Ascending aorta (tissue), 2 donors: ENCODE measurements around the gene PACRGL. TPM values are rescaled to one million over a fixed set of nuclear protein-coding genes. Genes with fewer than 3 reads are reported as not detected.

Experiments used
- DNase-seq, 2 donors: peaks; one replicate each; pipeline ENCODE4 v3.0.0-alpha.2; 2019; ENCODE audit warnings: low spot score in 2 of 2
- H3K27ac ChIP-seq, 2 donors: fragments of 200-600 bp; sonication (generic); one replicate each; pipeline ENCODE4 v1.5.1; 2016 to 2017; ENCODE audit warnings: mild to moderate bottlenecking in 1 of 2
- H3K27me3 ChIP-seq: fragments of 200-600 bp; sonication (generic); one replicate; pipeline ENCODE4 v1.5.1; 2017
- H3K36me3 ChIP-seq, 2 donors: fragments of 200-600 bp; sonication (generic); one replicate each; pipeline ENCODE4 v1.5.1; 2016
- H3K4me1 ChIP-seq, 2 donors: fragments of 200-600 bp; sonication (generic); one replicate each; pipeline ENCODE4 v1.5.1; 2016 to 2017; ENCODE audit warnings: mild to moderate bottlenecking in 1 of 2
- H3K4me3 ChIP-seq, 2 donors: fragments of 200-600 bp; sonication (generic); one replicate each; pipeline ENCODE4 v1.5.1; 2016 to 2017; ENCODE audit warnings: mild to moderate bottlenecking in 1 of 2
- H3K9me3 ChIP-seq, 2 donors: fragments of 200-600 bp; sonication (generic); one replicate each; pipeline ENCODE4 v1.5.1; 2016
- intact Hi-C: fragments of 100-400 bp; cut with DNase I; formaldehyde crosslinking; loops from one replicate; pipeline ENCODE4 v1.15.1; 2023
- total RNA-seq: library from RNA; depleted of rRNA; stranded (reverse); fragments of >200 nt; gene quantifications from one replicate; pipeline ENCODE4 v1.1.0, GENCODE V29; 2016
- TF ChIP-seq, protein P1 (sequence below), 3 experiments: fragments of 200-600 bp in 2 of 3; fragments of 450-650 bp in 1 of 3; sonication (generic) in 2 of 3; IDR thresholded peaks; one replicate each; pipeline ENCODE4 v1.5.1; 2016 to 2019; ENCODE audit warnings: antibody characterized with exemption in 3 of 3, mild to moderate bottlenecking in 1 of 3, moderate library complexity in 1 of 3

Gene PACRGL
- total RNA-seq, 1 donor from 2014 or later: 18.3 TPM

DNA sequence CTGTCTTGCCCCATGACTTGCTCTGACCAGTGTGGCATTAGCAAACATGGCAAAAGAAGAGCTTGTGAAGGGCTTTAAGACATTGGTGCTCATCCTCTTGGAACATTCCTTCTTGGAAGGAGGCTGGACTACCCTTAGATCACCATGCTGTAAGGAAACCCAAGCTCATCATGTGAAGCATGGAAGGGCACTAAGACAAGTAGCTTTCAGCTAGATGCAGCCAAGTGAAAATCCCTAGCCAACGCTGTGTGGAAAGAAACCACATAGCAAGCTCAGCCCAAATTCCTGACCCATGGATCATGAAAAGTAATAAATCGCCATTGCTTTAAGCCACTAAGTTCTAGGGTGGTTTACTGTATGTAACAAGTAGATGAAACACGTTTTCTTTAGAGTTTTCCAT, 12.4 kb upstream of the PACRGL start:
- Histone ChIP-seq H3K4me3 (no peak overlapping the region), H3K4me1 (no peaks in the 10 kb centered on the region), H3K27ac (no peak overlapping the region), H3K27me3 (no peaks in the 10 kb centered on the region), H3K36me3 (no peaks in the 10 kb centered on the region), H3K9me3 (no peaks in the 10 kb centered on the region)
- no peak for DNase-seq
- intact Hi-C loops: loop anchor here (5.0 to 10.0 kb wide), 2 partner anchors 266 to 2003 kb away; no protein-coding TSS in a partner anchor
- TF ChIP-seq, protein P1, sequence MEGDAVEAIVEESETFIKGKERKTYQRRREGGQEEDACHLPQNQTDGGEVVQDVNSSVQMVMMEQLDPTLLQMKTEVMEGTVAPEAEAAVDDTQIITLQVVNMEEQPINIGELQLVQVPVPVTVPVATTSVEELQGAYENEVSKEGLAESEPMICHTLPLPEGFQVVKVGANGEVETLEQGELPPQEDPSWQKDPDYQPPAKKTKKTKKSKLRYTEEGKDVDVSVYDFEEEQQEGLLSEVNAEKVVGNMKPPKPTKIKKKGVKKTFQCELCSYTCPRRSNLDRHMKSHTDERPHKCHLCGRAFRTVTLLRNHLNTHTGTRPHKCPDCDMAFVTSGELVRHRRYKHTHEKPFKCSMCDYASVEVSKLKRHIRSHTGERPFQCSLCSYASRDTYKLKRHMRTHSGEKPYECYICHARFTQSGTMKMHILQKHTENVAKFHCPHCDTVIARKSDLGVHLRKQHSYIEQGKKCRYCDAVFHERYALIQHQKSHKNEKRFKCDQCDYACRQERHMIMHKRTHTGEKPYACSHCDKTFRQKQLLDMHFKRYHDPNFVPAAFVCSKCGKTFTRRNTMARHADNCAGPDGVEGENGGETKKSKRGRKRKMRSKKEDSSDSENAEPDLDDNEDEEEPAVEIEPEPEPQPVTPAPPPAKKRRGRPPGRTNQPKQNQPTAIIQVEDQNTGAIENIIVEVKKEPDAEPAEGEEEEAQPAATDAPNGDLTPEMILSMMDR (IDR thresholded peaks at IDR 0.05): no peak

DNA sequence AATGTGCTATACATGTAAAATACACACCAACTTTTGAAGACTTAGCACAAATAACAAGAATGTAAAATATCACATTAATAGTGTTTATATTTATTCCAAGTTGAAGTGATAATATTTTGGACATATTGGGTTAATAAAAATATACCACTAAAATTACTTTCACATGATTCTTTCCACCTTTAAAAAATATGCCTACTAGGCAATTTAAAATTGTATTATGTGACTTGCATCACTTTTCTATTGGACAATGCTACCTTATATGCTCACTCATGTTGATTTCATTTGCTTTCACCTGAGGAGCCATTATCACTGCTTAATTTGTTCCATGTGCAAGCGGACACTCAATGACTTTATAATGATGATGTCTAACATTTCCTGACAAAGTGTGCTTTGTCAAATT, 3.4 kb upstream of the PACRGL start:
- intact Hi-C loops: no loop called here
- DNase-seq: no peak
- no peak overlapping the region for H3K27ac ChIP-seq
- H3K9me3 ChIP-seq: no peaks in the 10 kb centered on the region
- H3K36me3 ChIP-seq: no peaks in the 10 kb centered on the region
- TF ChIP-seq, protein P1 (IDR thresholded peaks at IDR 0.05): no peak
- H3K27me3 ChIP-seq: no peaks in the 10 kb centered on the region
- peaks cover 0 to 4% of the 10 kb centered on the region in 2 donors for H3K4me1 ChIP-seq
- no peak overlapping the region for H3K4me3 ChIP-seq

DNA sequence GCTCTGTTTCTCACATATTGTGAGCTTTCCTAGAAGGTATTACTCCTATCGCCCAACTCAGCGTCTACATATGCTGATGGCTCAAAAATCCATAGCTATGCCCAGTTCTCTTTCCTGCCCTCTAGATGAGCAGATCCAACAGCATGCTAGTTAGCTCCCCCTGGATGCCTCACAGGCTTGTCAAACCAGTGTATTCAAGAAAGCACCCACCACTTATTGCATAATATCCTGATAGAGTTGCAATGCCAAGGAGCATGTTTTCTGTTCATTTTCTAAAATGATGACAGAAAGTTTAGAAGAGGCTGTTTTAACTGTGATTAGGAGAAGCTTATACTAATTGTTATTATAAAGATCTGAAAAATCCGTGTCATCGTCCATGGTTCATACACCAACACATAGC, 1.9 kb upstream of the PACRGL start:
- Histone ChIP-seq H3K4me3 (no peak overlapping the region), H3K4me1 (peaks cover 0 to 4% of the 10 kb centered on the region in 2 donors), H3K9me3 (no peaks in the 10 kb centered on the region), H3K27ac (no peak overlapping the region), H3K36me3 (no peaks in the 10 kb centered on the region), H3K27me3 (no peaks in the 10 kb centered on the region)
- TF ChIP-seq, protein P1 (IDR thresholded peaks at IDR 0.05): no peak
- DNase-seq: no peak
- intact Hi-C loops: no loop called here

DNA sequence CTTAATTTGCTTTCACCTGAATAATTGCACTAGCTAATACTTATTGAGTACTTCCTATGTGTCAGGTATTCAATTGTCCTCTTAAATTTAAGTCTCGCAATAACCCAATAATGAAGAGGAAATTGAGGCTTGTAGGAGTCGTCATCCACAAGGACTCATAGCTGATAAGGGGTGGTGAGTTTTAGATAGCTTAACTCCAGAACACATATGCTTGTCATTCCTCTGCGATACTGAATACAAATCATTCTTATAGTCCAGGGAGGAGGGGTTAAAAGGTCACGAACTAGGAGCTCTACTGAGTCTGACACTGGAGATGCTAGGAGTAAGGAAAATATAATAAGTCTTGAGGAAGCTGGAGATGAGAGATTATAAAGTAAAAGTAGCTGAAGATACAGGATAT, 1.4 kb upstream of the PACRGL start:
- DNase-seq: no peak
- no peak overlapping the region for H3K27ac ChIP-seq
- no peaks in the 10 kb centered on the region for H3K36me3 ChIP-seq
- H3K4me1 ChIP-seq: peaks cover 0 to 4% of the 10 kb centered on the region in 2 donors
- no peaks in the 10 kb centered on the region for H3K9me3 ChIP-seq
- H3K27me3 ChIP-seq: no peaks in the 10 kb centered on the region
- intact Hi-C loops: no loop called here
- no peak overlapping the region for H3K4me3 ChIP-seq
- TF ChIP-seq, protein P1 (IDR thresholded peaks at IDR 0.05): no peak

DNA sequence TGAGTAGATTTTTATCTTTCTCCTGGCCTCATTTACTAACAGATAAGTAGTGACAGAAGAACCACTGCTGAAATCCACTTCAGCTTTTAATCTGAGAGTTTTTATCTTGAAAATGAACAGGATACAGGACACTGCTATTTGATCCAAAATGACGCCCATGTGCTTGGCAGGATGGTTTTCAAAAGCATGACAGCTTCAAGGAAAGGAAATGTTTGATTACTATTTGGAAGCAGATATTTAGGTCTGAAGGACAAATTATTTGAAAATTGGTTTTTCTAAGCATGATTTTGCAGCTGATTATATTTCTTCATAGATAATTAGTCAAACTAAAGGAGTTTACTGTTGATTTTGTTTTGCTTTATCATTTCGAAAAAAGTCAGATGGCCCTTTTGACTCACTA, 11.1 kb downstream of the PACRGL start:
- H3K36me3 ChIP-seq: peaks cover 28 to 84% of the 10 kb centered on the region in 2 donors
- TF ChIP-seq, protein P1 (IDR thresholded peaks at IDR 0.05): no peak

DNA sequence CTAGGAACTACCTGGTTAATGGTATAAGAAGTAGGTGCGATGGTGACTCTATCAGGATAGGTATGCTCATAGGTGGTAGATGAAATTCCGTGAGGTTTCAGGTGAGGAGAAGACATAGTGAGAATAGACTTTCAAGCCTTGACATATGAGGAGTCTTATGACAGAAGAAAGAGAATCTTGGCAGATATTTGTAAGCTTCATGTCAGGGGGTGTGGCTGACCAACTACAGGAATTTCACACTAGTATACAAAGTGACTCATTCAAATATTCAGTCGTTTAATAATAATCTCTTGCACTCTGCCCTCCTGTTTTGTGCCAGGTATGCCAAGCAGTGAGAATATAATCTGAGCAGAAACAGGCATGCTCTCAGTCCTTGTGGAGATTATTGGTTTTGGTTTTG, 22.8 kb downstream of the PACRGL start:
- intact Hi-C loops: no loop called here
- DNase-seq: no peak
- Histone ChIP-seq H3K27me3 (no peaks in the 10 kb centered on the region), H3K4me1 (no peaks in the 10 kb centered on the region), H3K36me3 (peaks cover 52 to 74% of the 10 kb centered on the region in 2 donors), H3K4me3 (no peak overlapping the region), H3K9me3 (peaks cover 0 to 21% of the 10 kb centered on the region in 2 donors), H3K27ac (no peak overlapping the region)
- TF ChIP-seq, protein P1 (IDR thresholded peaks at IDR 0.05): no peak

More for the DNA sequence above, 11.1 kb downstream of the PACRGL start:
- H3K4me3 ChIP-seq: no peak overlapping the region
- no peaks in the 10 kb centered on the region for H3K4me1 ChIP-seq
- intact Hi-C loops: no loop called here
- DNase-seq: no peak
- H3K9me3 ChIP-seq: no peaks in the 10 kb centered on the region
- no peaks in the 10 kb centered on the region for H3K27me3 ChIP-seq
- H3K27ac ChIP-seq: no peak overlapping the region
